Kidney glomerular epithelial cell (primary cell): ENCODE data around the gene TSNAX.
A peak's percentile ranks its signal among the peaks of the same experiment; 100 is the strongest.
"Not testable (repeated sequence)": the region's sequence is repeated elsewhere in the genome, so short reads cannot be mapped to it uniquely, and the experiment has no call there.

Experiments
- DNase-seq: peaks from one replicate; lab custom pipeline; 2025; lab: John Stamatoyannopoulos, UW

The TSNAX gene

GRCh38 chr1:231528172-231529029 lies at the start of gene TSNAX:
TSS of gene TSNAX (plus strand) at chr1:231528669. CDS start at chr1:231528811, 142 bp downstream.
- peak; percentile 91 for DNase-seq

DNA sequence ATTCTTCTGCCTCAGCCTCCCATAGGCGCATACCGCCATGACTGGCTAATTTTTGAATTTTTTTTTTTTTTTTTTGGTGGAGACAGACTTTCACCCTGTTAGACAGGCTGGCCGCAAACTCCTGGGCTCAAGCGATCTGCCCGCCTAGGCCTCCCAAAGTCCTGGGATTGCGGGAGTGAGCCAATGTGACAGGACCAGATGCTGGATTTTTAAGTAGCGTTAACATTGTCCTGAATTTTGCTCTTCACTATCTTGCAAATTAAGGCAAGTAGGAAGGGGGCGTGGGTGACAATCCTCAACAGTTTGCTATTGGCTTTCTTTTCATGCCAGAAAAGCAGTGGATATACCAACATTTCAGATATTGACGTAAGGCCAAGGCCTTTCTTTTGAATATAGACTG lies 49.7 kb upstream of the TSNAX start:
- DNase-seq = no peak

GRCh38 chr1:231480008-231480407 lies 48.5 kb upstream of the TSNAX start:
- DNase-seq = no peak

GRCh38 chr1:231481289-231481688 lies 47.2 kb upstream of the TSNAX start:
- no peak for DNase-seq

GRCh38 chr1:231485029-231485784 lies 43.3 kb upstream of the TSNAX start:
- no peak for DNase-seq

DNA sequence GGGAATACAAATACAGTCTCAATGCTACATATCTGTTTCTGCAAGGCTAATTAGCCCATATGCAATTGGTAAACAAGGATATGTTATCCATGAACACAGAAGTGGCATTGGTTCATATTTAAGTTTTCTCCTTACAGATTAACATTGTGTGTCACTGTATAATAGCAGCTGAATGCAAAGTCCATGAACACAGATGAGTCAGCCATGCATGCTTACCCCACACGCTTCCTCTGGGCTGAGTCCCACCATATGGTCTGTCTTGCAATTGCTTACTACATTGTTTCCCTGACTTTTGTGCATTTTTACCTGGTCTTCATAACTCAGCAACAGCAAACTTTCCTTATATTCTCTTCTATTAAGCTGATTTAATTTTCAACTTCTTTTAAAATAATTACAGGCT lies 41.5 kb upstream of the TSNAX start:
- DNase-seq = no peak

DNA sequence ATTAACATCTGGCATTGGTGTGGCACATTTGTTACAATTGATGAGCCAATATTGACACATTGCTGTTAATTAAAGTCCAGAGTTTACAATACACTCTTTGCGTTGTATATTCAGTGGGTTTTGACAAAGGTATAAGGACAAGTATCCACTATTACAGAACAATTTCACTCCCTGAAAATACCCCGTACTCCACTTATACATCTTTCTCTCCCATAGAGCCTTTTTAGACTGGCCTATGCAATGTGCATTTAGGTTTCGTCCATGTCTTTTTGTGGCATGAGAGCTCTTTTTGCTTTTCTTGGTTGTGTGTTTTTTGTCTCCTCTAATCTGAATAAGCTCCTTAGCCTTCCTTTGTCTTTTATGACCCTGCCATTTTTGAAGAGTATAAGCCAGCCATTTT lies 40.6 kb upstream of the TSNAX start:
- DNase-seq = no peak

DNA sequence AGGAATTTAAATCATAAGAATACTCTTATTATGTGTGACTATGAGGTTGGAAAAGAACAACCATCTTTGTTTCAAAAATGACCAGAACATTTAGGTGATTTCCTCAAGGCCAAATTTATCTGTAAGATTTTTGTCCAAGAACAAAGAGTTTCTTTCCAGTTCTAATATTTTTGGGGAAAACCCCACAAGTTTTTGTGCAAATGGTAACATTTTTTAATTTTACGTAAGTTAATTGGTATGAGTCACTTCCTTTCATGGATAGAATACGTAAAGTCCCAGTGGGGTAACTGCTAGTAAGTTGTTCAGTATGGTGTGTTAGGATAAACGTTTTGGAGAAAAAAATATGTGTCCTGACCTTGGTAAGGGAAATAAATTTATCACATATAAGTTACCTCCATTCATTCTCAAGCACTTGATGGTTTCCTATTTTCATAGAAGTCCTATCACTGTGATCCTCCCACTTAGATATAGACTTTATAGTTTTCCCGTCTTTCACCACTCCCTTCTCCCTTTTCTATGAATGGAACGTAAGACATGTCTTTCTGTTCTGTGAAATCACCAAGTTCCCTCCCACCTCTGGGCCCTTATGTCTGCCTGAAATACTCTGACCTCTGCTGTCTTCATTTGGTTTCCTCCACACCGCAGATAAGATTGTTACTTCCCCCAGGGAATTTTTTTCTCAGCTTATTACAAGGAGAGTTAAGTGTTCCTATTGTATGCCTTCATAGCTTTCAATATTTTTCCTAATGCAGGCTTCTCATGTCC lies 34.9 kb upstream of the TSNAX start:
- DNase-seq = no peak

DNA sequence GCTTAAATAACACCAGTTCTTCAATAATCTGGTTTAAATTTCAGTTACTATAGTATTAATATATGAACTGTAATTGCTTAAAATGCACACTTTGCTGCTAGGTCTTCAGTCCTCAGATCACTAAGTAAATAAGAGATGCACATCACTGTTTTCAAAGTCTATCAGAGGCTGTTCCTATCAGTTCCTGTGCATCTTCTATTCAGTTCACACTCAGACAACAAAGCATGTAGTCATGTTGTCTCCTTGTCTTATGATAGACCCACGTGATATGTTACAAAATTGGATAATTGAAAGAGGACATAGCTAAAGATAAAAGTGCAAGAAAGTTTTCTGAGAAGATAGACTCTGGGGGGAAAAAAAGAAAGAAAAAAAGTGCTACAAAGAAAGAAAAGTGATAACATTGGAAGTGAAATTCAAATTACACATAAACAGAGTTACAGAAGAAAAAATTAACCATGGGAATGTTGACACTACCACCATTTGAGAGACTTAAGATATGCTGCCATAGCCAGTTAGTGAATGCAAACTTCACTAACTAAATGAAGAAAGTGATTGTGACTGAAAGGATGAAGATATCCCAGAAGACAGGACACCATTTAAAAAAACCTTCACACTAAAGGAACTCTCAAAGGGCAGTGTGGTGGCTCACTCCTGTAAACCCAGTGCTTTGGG lies 33.9 kb upstream of the TSNAX start:
- no peak for DNase-seq

GRCh38 chr1:231497629-231498152 lies 30.8 kb upstream of the TSNAX start:
- no peak for DNase-seq

- no peak for DNase-seq
Measured at GRCh38 chr1:231499148-231499763, 29.2 kb upstream of the TSNAX start.

DNA sequence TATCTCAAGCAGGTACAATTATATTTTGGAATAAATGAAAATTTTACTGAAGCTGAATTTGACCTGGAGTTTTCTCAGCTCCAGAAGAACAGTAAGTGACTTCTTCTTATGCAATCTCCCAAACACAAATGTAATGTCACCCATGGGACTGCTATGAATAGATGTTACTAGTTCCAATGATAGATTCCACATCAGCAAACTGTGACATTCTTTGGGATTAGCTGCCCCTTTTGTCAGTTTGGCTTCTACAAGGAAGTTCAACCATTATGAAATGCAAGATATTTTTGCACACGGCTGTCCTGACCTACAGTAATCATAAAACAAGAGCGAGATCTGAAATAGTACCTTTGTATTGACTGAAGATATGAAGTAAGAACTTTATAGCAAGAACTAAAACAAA lies 27.8 kb upstream of the TSNAX start:
- DNase-seq = no peak

DNA sequence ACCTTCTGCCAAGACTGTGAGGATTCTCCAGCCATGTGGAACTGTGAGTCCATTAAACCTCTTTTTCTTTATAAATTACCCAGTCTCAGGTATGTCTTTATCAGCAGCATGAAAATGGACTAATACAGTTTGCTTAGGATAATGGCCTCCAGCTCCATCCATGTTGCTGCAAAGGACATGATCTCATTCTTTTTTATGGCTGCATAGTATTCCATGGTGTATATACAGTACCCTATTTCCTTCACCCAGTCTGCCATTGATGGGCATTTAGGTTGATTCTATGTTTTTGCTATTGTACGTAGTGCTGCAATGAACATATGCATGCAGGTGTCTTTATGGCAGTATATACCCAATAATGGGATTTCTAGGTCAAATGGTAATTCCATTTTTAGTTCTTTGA lies 25.3 kb upstream of the TSNAX start:
- DNase-seq = not testable (repeated sequence)

GRCh38 chr1:231507476-231508355 lies 20.8 kb upstream of the TSNAX start:
- no peak for DNase-seq

DNA sequence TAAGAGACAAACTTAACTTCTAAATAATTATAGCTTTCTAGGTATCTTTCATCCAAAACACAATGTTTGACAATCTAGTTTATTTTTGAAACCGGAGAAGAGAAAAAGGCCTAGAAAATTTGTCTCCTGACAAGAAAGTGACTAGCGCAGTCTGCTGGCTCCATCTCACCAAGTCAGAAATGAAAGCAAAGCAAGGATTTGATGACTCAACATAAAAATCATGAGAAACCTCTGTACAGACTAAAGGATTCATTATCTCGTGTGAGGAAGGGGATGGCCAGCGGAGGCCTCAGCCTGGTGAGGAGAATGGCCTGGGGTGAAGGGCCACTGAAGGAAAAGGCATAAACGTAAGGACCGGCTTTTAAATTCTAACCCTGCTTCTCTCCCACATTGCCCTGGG lies 20.0 kb upstream of the TSNAX start:
- no peak for DNase-seq

DNA sequence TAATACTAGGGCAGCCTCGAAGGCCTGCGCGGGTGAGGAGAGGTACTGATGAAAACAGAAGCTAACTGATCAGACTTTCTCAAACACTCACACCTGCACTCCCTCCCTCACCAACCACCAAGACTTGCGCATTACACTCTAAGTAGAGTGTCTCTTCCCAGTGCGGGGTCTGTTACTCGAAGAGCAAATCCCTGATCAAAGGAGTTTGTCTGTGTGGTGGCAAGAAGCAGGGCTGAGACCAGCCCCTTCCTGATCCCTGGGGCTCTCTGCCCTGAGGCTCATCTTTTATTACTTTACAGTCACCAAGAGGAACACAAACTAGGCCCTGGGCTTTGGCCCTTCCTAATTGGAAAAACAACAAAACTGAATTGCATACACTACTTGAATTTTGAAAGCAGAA lies 19.5 kb upstream of the TSNAX start:
- DNase-seq = no peak

DNA sequence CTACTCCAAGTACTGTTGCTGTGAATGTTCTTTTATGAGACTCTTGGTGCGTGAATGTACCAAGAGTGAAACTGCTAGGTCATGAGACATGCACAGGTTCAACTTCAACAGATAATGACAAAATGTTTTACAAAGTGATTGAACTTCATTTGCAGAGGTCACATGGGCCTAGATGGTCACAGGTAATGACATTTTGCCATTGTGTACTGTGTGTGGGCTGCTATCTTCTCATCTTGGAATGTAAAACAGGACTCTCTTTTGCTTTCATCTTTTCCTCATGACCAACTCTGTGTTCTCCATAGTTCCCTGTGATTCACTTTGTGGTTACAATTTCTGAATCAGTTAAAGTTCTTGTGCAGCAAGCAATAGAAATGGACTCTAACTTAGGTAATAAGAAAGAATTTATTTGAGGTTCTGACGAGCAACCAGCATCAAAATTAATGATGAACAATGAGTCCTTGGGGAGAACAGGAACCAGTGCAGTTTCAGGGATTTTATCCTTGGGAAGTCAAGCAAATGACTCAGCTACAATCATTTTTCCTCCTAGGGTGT lies 16.2 kb upstream of the TSNAX start:
- DNase-seq = peak; percentile 94

DNA sequence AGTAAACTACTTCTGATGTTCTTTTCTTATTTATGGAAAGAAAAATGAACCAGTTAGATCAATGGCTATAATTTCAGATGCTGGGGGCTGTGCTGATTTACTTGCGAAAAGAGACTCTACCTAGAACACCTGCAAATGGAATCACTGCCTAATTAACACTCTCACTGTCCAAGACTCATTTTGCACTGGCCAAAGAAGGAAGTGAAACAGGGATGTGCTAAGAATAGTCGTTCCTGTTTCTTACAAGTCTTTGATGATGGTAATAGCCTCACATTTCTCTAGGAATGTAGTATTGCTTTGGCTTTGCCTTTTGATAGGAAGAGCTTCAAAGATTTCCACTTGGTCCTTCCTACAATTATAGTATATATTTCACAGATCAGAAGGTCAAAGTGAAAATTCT lies 12.7 kb upstream of the TSNAX start:
- DNase-seq = no peak

- peak; percentile 19 for DNase-seq
Measured at GRCh38 chr1:231517076-231517475, 11.4 kb upstream of the TSNAX start.

GRCh38 chr1:231518485-231519034 lies 9.9 kb upstream of the TSNAX start:
- no peak for DNase-seq
